Vagina (tissue), 2 donors: ENCODE data around the gene DNMT3A.

Experiments used
- POLR2A ChIP-seq, 2 donors: fragments of 450-650 bp; IDR thresholded peaks; one replicate each; pipeline ENCODE4 v1.6.1; 2017; ENCODE audit warnings: antibody characterized with exemption in 2 of 2, mild to moderate bottlenecking in 2 of 2, moderate library complexity in 2 of 2
- TF ChIP-seq, protein P1 (sequence below), 3 experiments: fragments of 450-650 bp in 2 of 3; fragments of 200-600 bp in 1 of 3; sonication (generic) in 1 of 3; IDR thresholded peaks; one replicate each; pipeline ENCODE4 v1.5.1; 2017 to 2019; ENCODE audit warnings: antibody characterized with exemption in 3 of 3, mild to moderate bottlenecking in 2 of 3, moderate library complexity in 2 of 3

DNA sequence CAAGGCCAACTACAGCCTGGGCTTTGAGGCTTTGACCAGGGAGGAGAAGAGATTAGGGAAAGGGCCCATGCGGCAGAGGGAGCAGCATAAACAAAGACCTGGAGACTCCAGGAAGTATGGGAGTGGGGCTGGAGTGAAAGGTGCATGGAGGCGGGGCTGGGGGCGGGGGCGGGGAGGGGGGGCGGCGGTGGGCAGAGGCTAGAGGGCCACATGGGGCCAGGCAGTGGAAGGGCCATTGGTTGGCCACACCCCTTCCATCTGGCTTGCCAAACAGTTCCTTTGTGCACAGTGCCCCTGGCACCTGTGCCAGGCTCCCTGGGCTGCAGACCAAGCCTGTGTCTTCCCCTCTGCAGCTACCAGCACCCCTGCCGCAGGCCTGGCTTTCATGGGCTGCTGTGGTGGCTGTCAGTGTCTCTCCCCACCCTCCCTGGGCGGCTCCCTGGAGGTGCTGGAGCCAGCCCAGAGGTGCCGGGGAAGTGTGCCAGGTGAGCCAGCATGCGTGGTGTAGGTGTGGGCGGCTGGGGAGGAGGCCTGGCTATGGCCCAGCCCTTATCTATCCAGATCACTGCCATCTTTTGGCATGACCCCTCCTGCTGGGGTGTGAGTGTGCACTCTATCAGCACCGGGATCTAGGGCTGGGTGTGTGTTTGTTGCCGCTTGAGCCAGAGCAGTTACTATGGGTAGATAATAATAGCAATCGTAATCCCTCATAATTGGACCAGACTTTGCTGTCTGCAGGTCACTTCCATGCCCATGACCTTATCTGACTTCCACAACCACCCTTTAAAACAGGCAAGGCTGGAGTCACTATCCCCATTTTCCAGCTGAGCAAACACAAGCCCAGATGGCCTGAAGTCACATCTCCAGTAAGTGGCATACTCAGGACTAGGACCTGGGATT is 30.5 kb downstream of the DNMT3A start:
- TF ChIP-seq, protein P1, sequence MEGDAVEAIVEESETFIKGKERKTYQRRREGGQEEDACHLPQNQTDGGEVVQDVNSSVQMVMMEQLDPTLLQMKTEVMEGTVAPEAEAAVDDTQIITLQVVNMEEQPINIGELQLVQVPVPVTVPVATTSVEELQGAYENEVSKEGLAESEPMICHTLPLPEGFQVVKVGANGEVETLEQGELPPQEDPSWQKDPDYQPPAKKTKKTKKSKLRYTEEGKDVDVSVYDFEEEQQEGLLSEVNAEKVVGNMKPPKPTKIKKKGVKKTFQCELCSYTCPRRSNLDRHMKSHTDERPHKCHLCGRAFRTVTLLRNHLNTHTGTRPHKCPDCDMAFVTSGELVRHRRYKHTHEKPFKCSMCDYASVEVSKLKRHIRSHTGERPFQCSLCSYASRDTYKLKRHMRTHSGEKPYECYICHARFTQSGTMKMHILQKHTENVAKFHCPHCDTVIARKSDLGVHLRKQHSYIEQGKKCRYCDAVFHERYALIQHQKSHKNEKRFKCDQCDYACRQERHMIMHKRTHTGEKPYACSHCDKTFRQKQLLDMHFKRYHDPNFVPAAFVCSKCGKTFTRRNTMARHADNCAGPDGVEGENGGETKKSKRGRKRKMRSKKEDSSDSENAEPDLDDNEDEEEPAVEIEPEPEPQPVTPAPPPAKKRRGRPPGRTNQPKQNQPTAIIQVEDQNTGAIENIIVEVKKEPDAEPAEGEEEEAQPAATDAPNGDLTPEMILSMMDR (IDR thresholded peaks at IDR 0.05) = no peak
- TF ChIP-seq POLR2A (IDR thresholded peaks at IDR 0.05) = no peak
